Posterior cingulate gyrus (tissue), 11 donors: ENCODE measurements around the gene CFAP92.
A peak's percentile ranks its signal among the peaks of the same experiment; 100 is the strongest.

ENCODE experiments used
- DNase-seq, 10 donors: peaks; one replicate each; pipeline versions ENCODE4 v3.0.0 to v3.0.0-alpha.2; 2020 to 2021; ENCODE audit warnings: mixed read lengths in 3 of 10
- intact Hi-C: fragments of 100-400 bp; cut with DNase I; formaldehyde crosslinking; loops from one replicate; pipeline ENCODE4 v1.15.1; 2023

Gene CFAP92

GRCh38 chr3:129025691-129026435 lies 32.0 kb upstream of the CFAP92 start:
- intact Hi-C loops: no loop called here
- DNase-seq: peak in 4 of 10 donors; percentile 10 to 85 (median 41)

- DNase-seq: peak in 1 of 10 donors; percentile 42
- intact Hi-C loops: no loop called here
Measured at GRCh38 chr3:129025108-129025507, 31.2 kb upstream of the CFAP92 start.

- DNase-seq: peak in 2 of 10 donors; percentile 3 to 7
- intact Hi-C loops: no loop called here
Measured at GRCh38 chr3:129023909-129024308, 30.0 kb upstream of the CFAP92 start.

- no peak for DNase-seq
- intact Hi-C loops: no loop called here
Measured at GRCh38 chr3:129023008-129023358, 29.1 kb upstream of the CFAP92 start.

- DNase-seq: peak in 2 of 10 donors; percentile 56 to 61
Measured at GRCh38 chr3:129022114-129023007, 28.5 kb upstream of the CFAP92 start.

GRCh38 chr3:129021140-129021551 lies 27.3 kb upstream of the CFAP92 start:
- intact Hi-C loops: no loop called here
- no peak for DNase-seq

More at GRCh38 chr3:129022114-129023007, 28.5 kb upstream of the CFAP92 start:
- intact Hi-C loops: no loop called here

- intact Hi-C loops: no loop called here
- DNase-seq: no peak
Measured at GRCh38 chr3:129020691-129021090, 26.8 kb upstream of the CFAP92 start.

GRCh38 chr3:129019266-129019665 lies 25.4 kb upstream of the CFAP92 start:
- no peak for DNase-seq
- intact Hi-C loops: no loop called here

GRCh38 chr3:129018751-129019150 lies 24.9 kb upstream of the CFAP92 start:
- intact Hi-C loops: no loop called here
- peak in 1 of 10 donors; percentile 59 for DNase-seq

GRCh38 chr3:129018271-129018670 lies 24.4 kb upstream of the CFAP92 start:
- DNase-seq: no peak
- intact Hi-C loops: no loop called here

- DNase-seq: peak in 1 of 10 donors; percentile 81
- intact Hi-C loops: no loop called here
Measured at GRCh38 chr3:129017484-129017899, 23.6 kb upstream of the CFAP92 start.

GRCh38 chr3:129016720-129017483 lies 23.0 kb upstream of the CFAP92 start:
- peak in 2 of 10 donors; percentile 44 to 59 for DNase-seq
- intact Hi-C loops: no loop called here

GRCh38 chr3:129016356-129016719 lies 22.5 kb upstream of the CFAP92 start:
- peak in 6 of 10 donors; percentile 32 to 90 (median 56) for DNase-seq
- intact Hi-C loops: no loop called here

- DNase-seq: peak in 2 of 10 donors; percentile 47 to 62
- intact Hi-C loops: no loop called here
Measured at GRCh38 chr3:129015388-129016105, 21.7 kb upstream of the CFAP92 start.

- intact Hi-C loops: no loop called here
- peak in 2 of 10 donors; percentile 35 to 80 for DNase-seq
Measured at GRCh38 chr3:129014793-129015345, 21.0 kb upstream of the CFAP92 start.

GRCh38 chr3:129014148-129014547 lies 20.3 kb upstream of the CFAP92 start:
- intact Hi-C loops: no loop called here
- peak in 6 of 10 donors; percentile 25 to 94 (median 64) for DNase-seq

GRCh38 chr3:129013491-129013891 lies 19.6 kb upstream of the CFAP92 start:
- DNase-seq: peak in 1 of 10 donors; percentile 33
- intact Hi-C loops: no loop called here

GRCh38 chr3:129010310-129010956 lies 16.6 kb upstream of the CFAP92 start:
- intact Hi-C loops: no loop called here
- peak in 2 of 10 donors; percentile 43 to 69 for DNase-seq

- intact Hi-C loops: no loop called here
- no peak for DNase-seq
Measured at GRCh38 chr3:129009266-129009665, 15.4 kb upstream of the CFAP92 start.
